CD4-positive, alpha-beta memory T cell (primary cell): ENCODE results near the gene SPTBN5. TPM values are rescaled to one million over a fixed set of nuclear protein-coding genes. Genes with fewer than 3 reads are reported as not detected.

Experiments
- CTCF ChIA-PET: fragments of 350-600 bp; sonication (Branson Sonifier 250); formaldehyde crosslinking; loops from one replicate; lab custom pipeline; 2021; ENCODE audit warnings: inconsistent platforms; ENCODE audit not compliant: partially characterized antibody; lab: Charles Lee
- POLR2A ChIA-PET: fragments of 350-600 bp; sonication (Branson Sonifier 250); formaldehyde crosslinking; loops from one replicate; lab custom pipeline; 2021; ENCODE audit not compliant: partially characterized antibody; lab: Charles Lee
- DNase-seq, 5 donors: peaks; one replicate each; pipeline versions ENCODE4 v3.0.0 to v3.0.0-alpha.2; 2020 to 2022; ENCODE audit warnings: mixed read lengths in 1 of 5
- H3K27ac ChIP-seq: one replicate; pipeline ENCODE4 v1.7.0; 2013; ENCODE audit warnings: low read depth, low read length
- H3K27me3 ChIP-seq: 2 replicates; pipeline ENCODE4 v1.7.0; 2013; ENCODE audit warnings: mild to moderate bottlenecking, low read length, moderate library complexity; ENCODE audit not compliant: insufficient read depth
- H3K36me3 ChIP-seq: 2 replicates; pipeline ENCODE4 v1.7.0; 2013; ENCODE audit warnings: mild to moderate bottlenecking, low read length, moderate library complexity; ENCODE audit not compliant: insufficient read depth
- H3K4me1 ChIP-seq: 2 replicates; pipeline ENCODE4 v1.7.0; 2013; ENCODE audit warnings: mild to moderate bottlenecking, low read length, moderate library complexity; ENCODE audit not compliant: insufficient read depth
- H3K4me3 ChIP-seq, 2 donors: one replicate each; pipeline ENCODE4 v1.7.0; 2013; ENCODE audit warnings: low read length in 2 of 2, mild to moderate bottlenecking in 1 of 2
- H3K9me3 ChIP-seq, 2 donors: one replicate each; pipeline ENCODE4 v1.7.0; 2013; ENCODE audit warnings: low read length in 2 of 2, control low read depth in 1 of 2; ENCODE audit not compliant: control insufficient read depth in 1 of 2
- H3K27ac Mint-ChIP-seq, 7 donors: one replicate each; pipeline ENCODE4 v1.8.0; 2020 to 2021; ENCODE audit warnings: mixed read lengths in 7 of 7, mild to moderate bottlenecking in 6 of 7, inconsistent platforms in 3 of 7, moderate library complexity in 3 of 7
- H3K27me3 Mint-ChIP-seq, 2 donors: one replicate each; pipeline ENCODE4 v1.8.0; 2020 to 2021; ENCODE audit warnings: mixed read lengths in 2 of 2
- H3K36me3 Mint-ChIP-seq, 2 donors: one replicate each; pipeline ENCODE4 v1.8.0; 2020 to 2021; ENCODE audit warnings: mixed read lengths in 2 of 2, inconsistent platforms in 1 of 2, mild to moderate bottlenecking in 1 of 2
- H3K4me1 Mint-ChIP-seq, 4 donors: one replicate each; pipeline ENCODE4 v1.8.0; 2020 to 2021; ENCODE audit warnings: mixed read lengths in 4 of 4, mild to moderate bottlenecking in 1 of 4
- H3K4me3 Mint-ChIP-seq, 8 donors: one replicate each; pipeline ENCODE4 v1.8.0; 2020 to 2021; ENCODE audit warnings: mixed read lengths in 8 of 8, mild to moderate bottlenecking in 7 of 8, moderate library complexity in 6 of 8, inconsistent platforms in 3 of 8
- H3K9me3 Mint-ChIP-seq, 8 donors: one replicate each; pipeline ENCODE4 v1.8.0; 2020 to 2021; ENCODE audit warnings: mixed read lengths in 8 of 8, mild to moderate bottlenecking in 5 of 8, inconsistent platforms in 3 of 8, moderate library complexity in 1 of 8
- intact Hi-C: fragments of 100-400 bp; cut with micrococcal nuclease; formaldehyde crosslinking; loops from one replicate; pipeline ENCODE4 v1.15.1; 2023
- microRNA-seq: library from miRNA; unstranded; fragments of <30 nt; microRNA quantifications from one replicate; pipeline ENCODE4 v1.2.0, GENCODE V29; 2021; ENCODE audit warnings: borderline replicate concordance, borderline number of aligned reads, borderline microRNAs expressed, mixed read lengths
- polyA plus RNA-seq, 2 donors: library from polyadenylated mRNA; unstranded; fragments of 300-500 nt; fragmentation: Illumina TruSeq; gene quantifications; one replicate each; pipeline ENCODE4 v1.2.3, GENCODE V29; 2021
- total RNA-seq, 2 experiments: library from RNA; stranded (reverse); gene quantifications; one replicate each; pipeline ENCODE4 v1.2.3, GENCODE V29; 2021

SPTBN5 gene
- total and polyA plus RNA-seq, 4 experiments from 2014 or later: 0.03 to 2.7 (median 2.4) TPM; not detected in 1

- no peak overlapping the region for H3K4me3 ChIP-seq
- Mint-ChIP-seq H3K36me3 (peaks cover 20 to 28% of the 10 kb centered on the region in 2 donors), H3K4me3 (no peak overlapping the region), H3K27me3 (no peaks in the 10 kb centered on the region), H3K4me1 (peaks cover 11 to 13% (median 12%) of the 10 kb centered on the region in 4 donors), H3K9me3 (peaks cover 0 to 2% (median 0%) of the 10 kb centered on the region in 8 donors), H3K27ac (peak overlapping the region in 3 of 7 donors; percentile 14 to 77 (median 53))
- no peak overlapping the region for H3K27ac ChIP-seq
- intact Hi-C loops: no loop called here
- peaks cover 6% of the 10 kb centered on the region for H3K36me3 ChIP-seq
- ChIA-PET POLR2A (no interaction called here), CTCF (interaction anchor here (1.5 kb wide), 1 partner anchor 25 kb away, joined by 6 read pairs; the partner anchor contains the start of gene MAPKBP1)
- no peaks in the 10 kb centered on the region for H3K9me3 ChIP-seq
- DNase-seq: no peak
- H3K27me3 ChIP-seq: no peaks in the 10 kb centered on the region
- H3K4me1 ChIP-seq: no peaks in the 10 kb centered on the region
These were observed 95.0 kb downstream of the SPTBN5 start for GRCh38 chr15:41798607-41799487.

Small RNAs within 50 kb of the gene (microRNA-seq; reads per million reads assigned to microRNA genes)
- not detected for gene MIR4310

Other genes with a start within 250 kb of the SPTBN5 start
- 10 to 100 TPM; 70.1 to 74.9 TPM for gene MGA, start 233.6 kb downstream of the SPTBN5 start, total RNA-seq
- gene MGA, start 233.6 kb downstream of the SPTBN5 start, polyA plus RNA-seq: 10 to 100 TPM in 1 of 2 donors, 1 to 10 TPM in 1; 6.6 to 20.7 TPM
- gene MAPKBP1, start 119.6 kb downstream of the SPTBN5 start, total RNA-seq: 10 to 100 TPM; 39.7 to 42.6 TPM
- 1 to 10 TPM in 1 of 2 donors, under 1 TPM in 1; 0.87 to 3.8 TPM for gene MAPKBP1, start 119.6 kb downstream of the SPTBN5 start, polyA plus RNA-seq
- 10 to 100 TPM; 75.0 to 78.5 TPM for gene JMJD7, start 66.0 kb downstream of the SPTBN5 start, total RNA-seq
- gene JMJD7, start 66.0 kb downstream of the SPTBN5 start, polyA plus RNA-seq: 10 to 100 TPM; 18.7 to 28.0 TPM
- 10 to 100 TPM; 64.5 to 64.9 TPM for gene PLA2G4B, start 55.2 kb downstream of the SPTBN5 start, total RNA-seq
- 1 to 10 TPM; 1.5 to 2.8 TPM for gene PLA2G4B, start 55.2 kb downstream of the SPTBN5 start, polyA plus RNA-seq
- 10 to 100 TPM; 15.2 to 15.6 TPM for gene EHD4, start 78.5 kb upstream of the SPTBN5 start, total RNA-seq
- gene EHD4, start 78.5 kb upstream of the SPTBN5 start, polyA plus RNA-seq: 10 to 100 TPM; 13.9 to 16.4 TPM
- not detected for gene PLA2G4E, start 127.0 kb upstream of the SPTBN5 start, total RNA-seq
- gene PLA2G4E, start 127.0 kb upstream of the SPTBN5 start, polyA plus RNA-seq: not detected
- not detected for gene PLA2G4D, start 200.5 kb upstream of the SPTBN5 start, total RNA-seq
- gene PLA2G4D, start 200.5 kb upstream of the SPTBN5 start, polyA plus RNA-seq: not detected